CD4-positive, CD25-positive, alpha-beta regulatory T cell (primary cell): Measurements from ENCODE around the gene FCN2. TPM values are rescaled to one million over a fixed set of nuclear protein-coding genes. Genes with fewer than 3 reads are reported as not detected.

Source experiments
- ATAC-seq, 2 donors: fragments of 150-1000 bp; cut with Tn5 transposase; one replicate each; pipeline ENCODE4 v1.10.0; 2021; ENCODE audit warnings: low read depth in 2 of 2, moderate number of reproducible peaks in 2 of 2, moderate library complexity in 1 of 2
- DNase-seq, 3 donors: peaks; one replicate each; pipeline versions ENCODE4 v3.0.0 to v3.0.0-alpha.2; 2012 to 2022; ENCODE audit warnings: mixed read lengths in 1 of 3
- H3K27ac ChIP-seq: one replicate; pipeline ENCODE4 v1.7.0; 2013; ENCODE audit warnings: mild to moderate bottlenecking, low read length; ENCODE audit not compliant: insufficient read depth, poor library complexity, severe bottlenecking
- H3K27me3 ChIP-seq: one replicate; pipeline ENCODE4 v1.7.0; 2013; ENCODE audit warnings: low read length; ENCODE audit not compliant: control insufficient read depth, insufficient read depth
- H3K36me3 ChIP-seq: one replicate; pipeline ENCODE4 v1.7.0; 2013; ENCODE audit warnings: mild to moderate bottlenecking, low read length, moderate library complexity; ENCODE audit not compliant: control insufficient read depth, insufficient read depth
- H3K4me1 ChIP-seq: 2 replicates; pipeline ENCODE4 v1.7.0; 2013; ENCODE audit warnings: mild to moderate bottlenecking, low read length; ENCODE audit not compliant: insufficient read depth, control insufficient read depth, poor library complexity, severe bottlenecking
- H3K4me3 ChIP-seq: one replicate; pipeline ENCODE4 v1.7.0; 2013; ENCODE audit warnings: low read depth, mild to moderate bottlenecking, low read length, moderate library complexity
- H3K9me3 ChIP-seq, 2 experiments: 1 replicate in 1 of 2; 2 replicates in 1 of 2; pipeline ENCODE4 v1.7.0; 2013; ENCODE audit warnings: low read length in 2 of 2, mild to moderate bottlenecking in 1 of 2, moderate library complexity in 1 of 2; ENCODE audit not compliant: control insufficient read depth in 2 of 2
- H3K27ac Mint-ChIP-seq, 3 donors: one replicate each; pipeline ENCODE4 v1.8.0; 2020 to 2022; ENCODE audit warnings: mild to moderate bottlenecking in 3 of 3, mixed read lengths in 3 of 3, moderate library complexity in 2 of 3
- H3K27me3 Mint-ChIP-seq: one replicate; pipeline ENCODE4 v1.8.0; 2022; ENCODE audit warnings: mild to moderate bottlenecking, mixed read lengths
- H3K36me3 Mint-ChIP-seq: one replicate; pipeline ENCODE4 v1.8.0; 2020; ENCODE audit warnings: mixed read lengths
- H3K4me1 Mint-ChIP-seq, 4 donors: one replicate each; pipeline ENCODE4 v1.8.0; 2020 to 2022; ENCODE audit warnings: mixed read lengths in 4 of 4, mild to moderate bottlenecking in 1 of 4
- H3K4me3 Mint-ChIP-seq, 4 donors: one replicate each; pipeline ENCODE4 v1.8.0; 2020 to 2022; ENCODE audit warnings: mild to moderate bottlenecking in 4 of 4, mixed read lengths in 4 of 4, moderate library complexity in 3 of 4
- H3K9me3 Mint-ChIP-seq, 7 donors: one replicate each; pipeline ENCODE4 v1.8.0; 2020 to 2022; ENCODE audit warnings: mixed read lengths in 7 of 7, mild to moderate bottlenecking in 3 of 7, moderate library complexity in 2 of 7
- polyA plus RNA-seq, 4 donors: library from polyadenylated mRNA; unstranded; fragments of 300-500 nt; fragmentation: Illumina TruSeq; gene quantifications; one replicate each; pipeline ENCODE4 v1.2.3, GENCODE V29; 2021
- total RNA-seq: library from RNA; stranded (reverse); gene quantifications from one replicate; pipeline ENCODE4 v1.2.3, GENCODE V29; 2022

FCN2 gene
- total and polyA plus RNA-seq, 5 donors from 2014 or later, result not detected

- Mint-ChIP-seq H3K27me3 (no peaks in the 10 kb centered on the region), H3K4me3 (no peak overlapping the region), H3K36me3 (no peaks in the 10 kb centered on the region), H3K27ac (no peak overlapping the region), H3K9me3 (peaks cover 0 to 3% (median 0%) of the 10 kb centered on the region in 7 donors), H3K4me1 (no peaks in the 10 kb centered on the region)
- Histone ChIP-seq H3K4me3 (no peak overlapping the region), H3K4me1 (no peaks in the 10 kb centered on the region), H3K36me3 (no peaks in the 10 kb centered on the region), H3K9me3 (peaks cover 0 to 5% of the 10 kb centered on the region in 2 experiments), H3K27me3 (no peaks in the 10 kb centered on the region), H3K27ac (no peak overlapping the region)
- no peak for DNase-seq
- ATAC-seq, result no peak
These were observed 30.0 kb upstream of the FCN2 start for GRCh38 chr9:134850611-134851010.

GRCh38 chr9:134851020-134851419 is 29.6 kb upstream of the FCN2 start:
- H3K4me1 ChIP-seq, result no peaks in the 10 kb centered on the region
- Mint-ChIP-seq H3K9me3 (peaks cover 0 to 3% (median 0%) of the 10 kb centered on the region in 7 donors), H3K4me3 (no peak overlapping the region), H3K4me1 (no peaks in the 10 kb centered on the region), H3K36me3 (no peaks in the 10 kb centered on the region), H3K27ac (no peak overlapping the region), H3K27me3 (no peaks in the 10 kb centered on the region)
- H3K27ac ChIP-seq, result no peak overlapping the region
- peaks cover 0 to 5% of the 10 kb centered on the region in 2 experiments for H3K9me3 ChIP-seq
- DNase-seq (no peak), ATAC-seq (no peak)
- H3K4me3 ChIP-seq, result no peak overlapping the region
- no peaks in the 10 kb centered on the region for H3K36me3 ChIP-seq
- H3K27me3 ChIP-seq, result no peaks in the 10 kb centered on the region

- Histone ChIP-seq H3K9me3 (peaks cover 0 to 5% of the 10 kb centered on the region in 2 experiments), H3K27ac (no peak overlapping the region), H3K4me1 (no peaks in the 10 kb centered on the region), H3K36me3 (no peaks in the 10 kb centered on the region), H3K27me3 (no peaks in the 10 kb centered on the region), H3K4me3 (no peak overlapping the region)
- ATAC-seq (no peak), DNase-seq (no peak)
- H3K4me1 Mint-ChIP-seq, result peaks cover 0 to under 1% (median 0%) of the 10 kb centered on the region in 4 donors
- no peaks in the 10 kb centered on the region for H3K36me3 Mint-ChIP-seq
- no peak overlapping the region for H3K4me3 Mint-ChIP-seq
- peaks cover 0 to 7% (median 0%) of the 10 kb centered on the region in 7 donors for H3K9me3 Mint-ChIP-seq
- no peak overlapping the region for H3K27ac Mint-ChIP-seq
- no peaks in the 10 kb centered on the region for H3K27me3 Mint-ChIP-seq
These were observed 27.5 kb upstream of the FCN2 start for GRCh38 chr9:134852906-134853654.

- no peak overlapping the region for H3K4me3 ChIP-seq
These were observed 26.7 kb upstream of the FCN2 start for GRCh38 chr9:134853893-134854292.

GRCh38 chr9:134854541-134854981 is 26.0 kb upstream of the FCN2 start:
- peaks cover 0 to 8% (median 0%) of the 10 kb centered on the region in 7 donors for H3K9me3 Mint-ChIP-seq
- H3K4me1 ChIP-seq, result no peaks in the 10 kb centered on the region
- H3K27ac ChIP-seq, result no peak overlapping the region
- H3K4me1 Mint-ChIP-seq, result peaks cover 0 to 3% (median 0%) of the 10 kb centered on the region in 4 donors
- H3K9me3 ChIP-seq, result peaks cover 0 to 5% of the 10 kb centered on the region in 2 experiments
- H3K36me3 Mint-ChIP-seq, result no peaks in the 10 kb centered on the region
- H3K27ac Mint-ChIP-seq, result no peak overlapping the region
- no peak for ATAC-seq
- no peaks in the 10 kb centered on the region for H3K27me3 Mint-ChIP-seq
- no peaks in the 10 kb centered on the region for H3K36me3 ChIP-seq
- H3K4me3 ChIP-seq, result no peak overlapping the region
- no peak for DNase-seq
- H3K4me3 Mint-ChIP-seq, result no peak overlapping the region
- H3K27me3 ChIP-seq, result no peaks in the 10 kb centered on the region

More at GRCh38 chr9:134853893-134854292, 26.7 kb upstream of the FCN2 start:
- Mint-ChIP-seq H3K36me3 (no peaks in the 10 kb centered on the region), H3K27me3 (no peaks in the 10 kb centered on the region), H3K4me1 (peaks cover 0 to 3% (median 0%) of the 10 kb centered on the region in 4 donors), H3K4me3 (no peak overlapping the region), H3K27ac (no peak overlapping the region), H3K9me3 (peaks cover 0 to 8% (median 0%) of the 10 kb centered on the region in 7 donors)
- ATAC-seq, result no peak
- Histone ChIP-seq H3K9me3 (peaks cover 0 to 5% of the 10 kb centered on the region in 2 experiments), H3K27me3 (no peaks in the 10 kb centered on the region), H3K27ac (no peak overlapping the region), H3K4me1 (no peaks in the 10 kb centered on the region), H3K36me3 (no peaks in the 10 kb centered on the region)
- no peak for DNase-seq

GRCh38 chr9:134855231-134855899 is 25.2 kb upstream of the FCN2 start:
- H3K4me3 Mint-ChIP-seq, result no peak overlapping the region
- H3K4me3 ChIP-seq, result no peak overlapping the region

GRCh38 chr9:134855900-134856377 is 24.7 kb upstream of the FCN2 start:
- no peaks in the 10 kb centered on the region for H3K4me1 ChIP-seq
- H3K36me3 Mint-ChIP-seq, result no peaks in the 10 kb centered on the region

More at GRCh38 chr9:134855231-134855899, 25.2 kb upstream of the FCN2 start:
- H3K9me3 Mint-ChIP-seq, result peaks cover 0 to 7% (median 0%) of the 10 kb centered on the region in 7 donors
- Histone ChIP-seq H3K4me1 (no peaks in the 10 kb centered on the region), H3K27ac (no peak overlapping the region), H3K36me3 (no peaks in the 10 kb centered on the region), H3K9me3 (peaks cover 0 to 5% of the 10 kb centered on the region in 2 experiments), H3K27me3 (no peaks in the 10 kb centered on the region)
- H3K27ac Mint-ChIP-seq, result peak overlapping the region in 1 of 3 donors; percentile 80
- DNase-seq, result no peak
- ATAC-seq, result no peak
- H3K36me3 Mint-ChIP-seq, result no peaks in the 10 kb centered on the region
- H3K27me3 Mint-ChIP-seq, result no peaks in the 10 kb centered on the region
- H3K4me1 Mint-ChIP-seq, result peaks cover 0 to 3% (median 0%) of the 10 kb centered on the region in 4 donors

More at GRCh38 chr9:134855900-134856377, 24.7 kb upstream of the FCN2 start:
- Histone ChIP-seq H3K27me3 (no peaks in the 10 kb centered on the region), H3K9me3 (no peaks in the 10 kb centered on the region), H3K36me3 (no peaks in the 10 kb centered on the region), H3K27ac (no peak overlapping the region), H3K4me3 (no peak overlapping the region)
- peak overlapping the region in 1 of 3 donors; percentile 80 for H3K27ac Mint-ChIP-seq
- H3K9me3 Mint-ChIP-seq, result peaks cover 0 to 5% (median 0%) of the 10 kb centered on the region in 7 donors
- no peak for ATAC-seq
- no peaks in the 10 kb centered on the region for H3K27me3 Mint-ChIP-seq
- no peak for DNase-seq
- no peak overlapping the region for H3K4me3 Mint-ChIP-seq
- peaks cover 0 to 3% (median 0%) of the 10 kb centered on the region in 4 donors for H3K4me1 Mint-ChIP-seq
